ENCODE measurements around the gene FBXO28. TPM values are rescaled to one million over a fixed set of nuclear protein-coding genes. Genes with fewer than 3 reads are reported as not detected.

Gene FBXO28
- total and polyA plus RNA-seq, 7 donors, result 10.2 to 32.7 (median 21.9) TPM

GRCh38 chr1:224162768-224163167 lies 48.9 kb downstream of the FBXO28 start:
- no peaks in the 10 kb centered on the region for H3K27me3 ChIP-seq
- H3K9me3 ChIP-seq, result no peaks in the 10 kb centered on the region
- no peak overlapping the region for H3K27ac ChIP-seq
- WGBS, 2 donors, result 95 to 96% methylated on average over 8 of the region's 8 CpGs
- intact Hi-C loops (cut with DNase I), result no loop called here
- no peaks in the 10 kb centered on the region for H3K4me1 ChIP-seq
- no peak overlapping the region for H3K4me3 ChIP-seq
- no peak for DNase-seq
- peaks cover 6 to 39% (median 14%) of the 10 kb centered on the region in 4 donors for H3K36me3 ChIP-seq
- TF ChIP-seq POLR2AphosphoS5 (IDR thresholded peaks at IDR 0.05), result no peak
- no peak for TF ChIP-seq POLR2A (IDR thresholded peaks at IDR 0.05)
- TF ChIP-seq CTCF (IDR thresholded peaks at IDR 0.05), result no peak
- no peak for TF ChIP-seq EP300 (IDR thresholded peaks at IDR 0.05)

GRCh38 chr1:224163311-224163710 lies 49.4 kb downstream of the FBXO28 start:
- DNase-seq, result no peak
- H3K4me1 ChIP-seq, result peaks cover 0 to 2% (median under 1%) of the 10 kb centered on the region in 4 donors
- no peaks in the 10 kb centered on the region for H3K9me3 ChIP-seq
- no peak overlapping the region for H3K27ac ChIP-seq
- intact Hi-C loops (cut with DNase I), result no loop called here
- H3K36me3 ChIP-seq, result peaks cover 4 to 34% (median 11%) of the 10 kb centered on the region in 4 donors
- H3K27me3 ChIP-seq, result no peaks in the 10 kb centered on the region
- WGBS, 2 donors, result 68 to 91% methylated on average over 2 of the region's 2 CpGs
- no peak for TF ChIP-seq POLR2A (IDR thresholded peaks at IDR 0.05)
- no peak for TF ChIP-seq EP300 (IDR thresholded peaks at IDR 0.05)
- no peak for TF ChIP-seq CTCF (IDR thresholded peaks at IDR 0.05)
- TF ChIP-seq POLR2AphosphoS5 (IDR thresholded peaks at IDR 0.05), result no peak
- H3K4me3 ChIP-seq, result no peak overlapping the region

- H3K4me3 ChIP-seq, result no peak overlapping the region
- H3K9me3 ChIP-seq, result no peaks in the 10 kb centered on the region
- DNase-seq, result peak; percentile 74
- no peaks in the 10 kb centered on the region for H3K27me3 ChIP-seq
- H3K36me3 ChIP-seq, result no peaks in the 10 kb centered on the region
- no peak for TF ChIP-seq EP300 (IDR thresholded peaks at IDR 0.05)
- TF ChIP-seq POLR2A (IDR thresholded peaks at IDR 0.05), result no peak
- peak in 2 of 4 donors; percentile 15 to 36 for TF ChIP-seq POLR2AphosphoS5 (IDR thresholded peaks at IDR 0.05)
- no peak for TF ChIP-seq CTCF (IDR thresholded peaks at IDR 0.05)
- peak overlapping the region in 3 of 4 donors; percentile 0 to 51 (median 51) for H3K27ac ChIP-seq
- WGBS, 2 donors, result 27 to 35% methylated on average over 5 of the region's 5 CpGs
- H3K4me1 ChIP-seq, result peaks cover 0 to 9% (median 5%) of the 10 kb centered on the region in 4 donors
- intact Hi-C loops (cut with DNase I), result no loop called here
These were observed 55.0 kb downstream of the FBXO28 start for GRCh38 chr1:224168859-224169380.

- WGBS, 2 donors, result 91 to 95% methylated on average over 4 of the region's 4 CpGs
- H3K27ac ChIP-seq, result peak overlapping the region in 1 of 4 donors; percentile 51
These were observed 55.9 kb downstream of the FBXO28 start for GRCh38 chr1:224169718-224170270.

More at GRCh38 chr1:224169718-224170270, 55.9 kb downstream of the FBXO28 start:
- intact Hi-C loops (cut with DNase I), result no loop called here
- no peak overlapping the region for H3K4me3 ChIP-seq
- no peak for DNase-seq
- TF ChIP-seq POLR2AphosphoS5 (IDR thresholded peaks at IDR 0.05) (no peak), CTCF (IDR thresholded peaks at IDR 0.05) (no peak), POLR2A (IDR thresholded peaks at IDR 0.05) (no peak), EP300 (IDR thresholded peaks at IDR 0.05) (no peak)
- peaks cover 0 to 9% (median 5%) of the 10 kb centered on the region in 4 donors for H3K4me1 ChIP-seq
- H3K9me3 ChIP-seq, result no peaks in the 10 kb centered on the region
- no peaks in the 10 kb centered on the region for H3K36me3 ChIP-seq
- H3K27me3 ChIP-seq, result no peaks in the 10 kb centered on the region

Measured in sigmoid colon (tissue), 7 donors.